Muscle layer of colon (tissue), 2 donors: ENCODE results near the gene L3HYPDH.

Experiments
- H3K27ac ChIP-seq: one replicate; pipeline ENCODE4 v1.7.0; 2013; ENCODE audit warnings: low read depth, mild to moderate bottlenecking, low read length, moderate library complexity
- H3K27me3 ChIP-seq, 2 donors: one replicate each; pipeline ENCODE4 v1.7.0; 2013; ENCODE audit warnings: low read length in 2 of 2, mild to moderate bottlenecking in 2 of 2; ENCODE audit not compliant: insufficient read depth in 2 of 2, control insufficient read depth in 1 of 2
- H3K36me3 ChIP-seq: one replicate; pipeline ENCODE4 v1.7.0; 2013; ENCODE audit warnings: mild to moderate bottlenecking, low read length; ENCODE audit not compliant: insufficient read depth
- H3K4me1 ChIP-seq: one replicate; pipeline ENCODE4 v1.7.0; 2013; ENCODE audit warnings: mild to moderate bottlenecking, low read length; ENCODE audit not compliant: insufficient read depth
- H3K4me3 ChIP-seq, 2 donors: one replicate each; pipeline ENCODE4 v1.7.0; 2013; ENCODE audit warnings: low read length in 2 of 2, low read depth in 1 of 2, mild to moderate bottlenecking in 1 of 2, moderate library complexity in 1 of 2
- H3K9ac ChIP-seq: one replicate; pipeline ENCODE4 v1.7.0; 2013; ENCODE audit warnings: low read length
- H3K9me3 ChIP-seq: one replicate; pipeline ENCODE4 v1.7.0; 2013; ENCODE audit warnings: mild to moderate bottlenecking, low read length
- donor health status: abdominal sarcoma.
- donor health status: Adenocarcinoma of cecum.

L3HYPDH gene

DNA sequence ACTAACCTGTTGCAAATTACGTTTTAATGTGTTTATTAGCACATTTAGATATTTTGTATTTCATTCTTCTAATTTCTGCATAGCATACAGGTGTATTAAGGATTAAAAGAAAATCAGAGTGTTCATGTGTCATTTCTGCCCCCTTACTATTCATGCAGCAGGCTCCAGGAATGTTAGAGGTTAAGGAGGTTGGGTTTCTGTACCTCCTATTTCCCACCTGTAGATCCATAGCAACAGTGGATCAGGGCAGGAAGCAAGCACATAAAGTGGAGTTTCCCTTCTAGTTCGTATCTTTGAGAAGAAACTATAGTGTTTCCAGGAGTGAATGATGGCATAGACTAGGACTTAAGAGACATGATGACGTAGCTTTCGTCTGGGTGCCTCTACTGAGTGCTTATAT, 19.0 kb upstream of the L3HYPDH start:
- no peaks in the 10 kb centered on the region for H3K4me1 ChIP-seq
- no peaks in the 10 kb centered on the region for H3K9me3 ChIP-seq
- H3K27ac ChIP-seq: no peak overlapping the region
- no peak overlapping the region for H3K4me3 ChIP-seq
- no peaks in the 10 kb centered on the region for H3K27me3 ChIP-seq
- peaks cover 10% of the 10 kb centered on the region for H3K36me3 ChIP-seq
- no peak overlapping the region for H3K9ac ChIP-seq

DNA sequence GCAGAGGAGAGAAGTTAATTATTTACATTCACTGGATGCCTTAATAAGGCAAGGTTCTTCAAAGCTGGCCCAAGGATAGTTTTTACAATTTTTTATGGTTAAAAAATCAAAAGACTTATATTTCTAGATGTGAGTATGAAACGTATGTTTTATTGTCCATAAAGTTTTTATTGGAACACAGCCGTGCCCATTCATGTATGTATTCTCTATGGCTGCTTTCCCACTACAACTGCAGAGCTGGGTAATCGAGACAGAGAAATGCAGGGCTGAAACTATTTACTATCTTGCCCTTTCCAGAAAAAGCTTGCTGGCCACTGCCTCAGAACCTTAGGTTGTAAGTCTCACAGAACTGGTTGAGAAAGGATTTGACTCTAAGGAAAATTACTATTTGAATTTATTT, 16.5 kb upstream of the L3HYPDH start:
- Histone ChIP-seq H3K27ac (no peak overlapping the region), H3K36me3 (peaks cover 19% of the 10 kb centered on the region), H3K27me3 (no peaks in the 10 kb centered on the region), H3K4me3 (no peak overlapping the region), H3K9ac (no peak overlapping the region), H3K9me3 (no peaks in the 10 kb centered on the region), H3K4me1 (no peaks in the 10 kb centered on the region)

DNA sequence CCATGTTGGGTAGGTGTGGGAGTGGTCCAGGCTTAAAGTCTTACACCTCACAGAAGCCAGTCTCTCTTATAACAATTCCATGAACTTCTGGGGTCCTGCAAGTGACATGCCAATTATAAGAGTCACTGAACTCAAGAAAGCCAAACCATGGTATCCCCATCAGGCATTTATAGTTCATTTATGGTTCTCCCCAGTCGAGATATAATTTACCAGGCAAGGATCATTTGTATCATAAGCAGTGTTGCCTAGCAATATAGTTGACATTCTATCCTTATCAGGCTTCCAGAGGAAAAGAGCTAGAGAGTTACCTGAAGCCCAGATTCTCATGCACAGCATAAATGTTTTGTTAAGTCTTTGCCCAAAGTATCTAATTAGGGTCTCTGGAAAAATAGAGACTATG, 8.2 kb upstream of the L3HYPDH start:
- Histone ChIP-seq H3K4me3 (no peak overlapping the region), H3K36me3 (peaks cover 53% of the 10 kb centered on the region), H3K9me3 (no peaks in the 10 kb centered on the region), H3K9ac (no peak overlapping the region), H3K27me3 (no peaks in the 10 kb centered on the region), H3K4me1 (no peaks in the 10 kb centered on the region), H3K27ac (no peak overlapping the region)

DNA sequence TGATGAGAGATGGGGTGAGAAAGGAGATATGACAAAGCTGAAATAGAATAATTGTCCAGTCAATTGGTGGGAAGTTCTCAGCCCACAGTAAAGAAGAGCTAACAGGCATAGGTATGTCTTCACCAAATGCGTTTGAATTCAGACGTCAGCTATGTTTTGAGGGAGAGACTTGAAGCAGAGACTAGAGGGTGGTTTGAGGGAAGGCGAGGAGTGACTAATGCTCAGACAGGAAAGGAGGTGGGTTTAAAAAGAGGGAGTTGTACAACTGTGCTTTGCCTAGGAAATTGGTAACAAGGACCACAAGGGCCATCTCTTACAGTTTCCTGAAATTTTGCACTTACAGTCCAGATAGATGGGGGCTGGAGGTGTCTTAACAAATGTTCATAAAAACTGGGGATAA, 6.5 kb upstream of the L3HYPDH start:
- peaks cover 49% of the 10 kb centered on the region for H3K36me3 ChIP-seq
- no peak overlapping the region for H3K9ac ChIP-seq
- peaks cover 4% of the 10 kb centered on the region for H3K4me1 ChIP-seq
- no peak overlapping the region for H3K4me3 ChIP-seq
- no peak overlapping the region for H3K27ac ChIP-seq
- H3K27me3 ChIP-seq: no peaks in the 10 kb centered on the region
- H3K9me3 ChIP-seq: no peaks in the 10 kb centered on the region

DNA sequence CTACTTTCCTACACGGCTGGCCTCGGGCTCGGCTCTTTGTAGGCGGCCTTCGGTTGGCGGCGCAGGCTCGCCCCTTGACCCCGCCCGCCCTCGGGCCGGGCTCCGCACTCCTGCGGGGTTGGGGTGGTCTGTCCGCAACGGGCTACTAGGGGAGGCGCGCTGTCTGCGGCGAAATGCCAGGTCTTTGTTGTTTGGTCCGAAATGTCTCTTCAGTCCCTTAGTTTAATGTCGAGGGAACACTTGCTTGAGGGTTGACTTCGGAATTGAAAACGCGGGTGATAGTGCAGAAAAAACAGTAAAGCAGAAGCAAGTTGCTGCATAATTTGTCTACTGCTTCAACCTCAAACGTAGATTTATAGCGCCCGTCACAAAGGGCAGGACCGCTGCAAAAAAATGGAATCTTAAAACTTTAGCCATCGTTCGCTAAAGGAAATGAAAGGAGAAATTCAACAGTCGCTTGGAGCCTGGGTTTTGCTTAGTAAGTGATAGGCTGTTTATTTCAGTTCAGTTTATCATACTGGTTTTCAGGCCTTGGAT, 499 bp upstream of the L3HYPDH start:
- Histone ChIP-seq H3K27me3 (no peaks in the 10 kb centered on the region), H3K4me1 (peaks cover 44% of the 10 kb centered on the region), H3K27ac (peak overlapping the region; percentile 85), H3K4me3 (peak overlapping the region; percentile 85 to 96), H3K9me3 (no peaks in the 10 kb centered on the region), H3K9ac (peak overlapping the region; percentile 76), H3K36me3 (peaks cover 12% of the 10 kb centered on the region)

DNA sequence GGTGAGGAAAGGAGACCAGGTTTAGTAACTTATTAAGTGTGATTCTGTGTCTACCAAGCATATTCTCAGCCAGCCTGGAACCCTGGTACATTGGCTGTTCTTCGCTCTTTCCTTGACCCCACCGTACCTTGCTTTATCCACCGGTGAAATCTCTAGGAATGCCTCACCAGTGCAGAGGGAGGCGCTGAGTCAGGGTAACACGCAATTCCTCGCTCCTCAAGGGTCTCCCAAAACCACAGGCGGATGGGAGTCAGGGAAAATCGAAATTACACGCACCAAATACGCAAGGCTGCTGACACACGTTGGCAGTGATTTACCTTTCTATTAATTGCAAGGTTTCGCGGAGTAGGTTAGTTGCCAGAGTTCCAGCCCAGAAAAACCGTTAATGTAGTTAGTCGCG, 845 bp downstream of the L3HYPDH start:
- Histone ChIP-seq H3K9me3 (no peaks in the 10 kb centered on the region), H3K27me3 (no peaks in the 10 kb centered on the region), H3K36me3 (no peaks in the 10 kb centered on the region), H3K27ac (peak overlapping the region; percentile 85), H3K9ac (peak overlapping the region; percentile 36), H3K4me1 (peaks cover 44% of the 10 kb centered on the region), H3K4me3 (peak overlapping the region; percentile 85 to 96)

DNA sequence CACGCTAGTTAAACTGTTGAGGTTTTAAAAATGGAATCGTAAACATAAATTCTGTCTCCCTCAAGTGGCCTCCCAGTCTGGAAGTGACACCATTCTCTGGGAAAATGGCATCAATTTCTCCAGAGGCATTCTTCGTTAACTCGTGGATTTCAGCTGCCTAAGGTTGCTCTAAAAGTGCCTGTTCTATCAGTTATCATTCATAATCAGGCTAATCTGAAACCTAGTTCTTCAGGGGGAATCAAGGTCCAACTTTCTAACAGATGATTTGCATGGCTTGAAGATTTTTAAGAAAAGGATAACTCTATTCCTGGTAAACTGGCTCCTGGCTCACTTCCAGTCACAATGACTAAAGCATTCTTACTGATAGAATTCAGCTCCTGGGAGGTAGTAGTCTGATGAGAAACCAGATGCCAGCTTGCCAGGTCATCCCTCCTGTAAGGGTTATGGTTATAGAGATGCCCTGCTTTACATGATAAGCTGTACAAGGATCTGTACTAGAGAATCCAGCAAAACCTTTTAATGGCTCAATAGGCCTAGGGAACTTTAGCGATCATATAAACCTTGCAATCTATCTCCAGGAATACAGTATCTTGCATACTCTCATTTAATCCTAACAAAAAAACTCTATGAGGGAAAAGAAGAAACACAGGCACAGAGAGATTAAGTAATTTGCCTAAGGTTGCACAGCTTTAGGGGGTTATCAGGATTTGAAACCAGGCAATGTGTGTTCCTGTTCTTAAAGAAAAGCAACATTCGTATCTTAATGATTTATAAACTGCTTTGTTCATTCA, 1.5 kb downstream of the L3HYPDH start:
- H3K27me3 ChIP-seq: no peaks in the 10 kb centered on the region
- peak overlapping the region; percentile 85 for H3K27ac ChIP-seq
- H3K4me3 ChIP-seq: peak overlapping the region; percentile 85 to 96
- H3K4me1 ChIP-seq: peaks cover 44% of the 10 kb centered on the region
- no peaks in the 10 kb centered on the region for H3K36me3 ChIP-seq
- H3K9me3 ChIP-seq: no peaks in the 10 kb centered on the region
- peak overlapping the region; percentile 36 for H3K9ac ChIP-seq

DNA sequence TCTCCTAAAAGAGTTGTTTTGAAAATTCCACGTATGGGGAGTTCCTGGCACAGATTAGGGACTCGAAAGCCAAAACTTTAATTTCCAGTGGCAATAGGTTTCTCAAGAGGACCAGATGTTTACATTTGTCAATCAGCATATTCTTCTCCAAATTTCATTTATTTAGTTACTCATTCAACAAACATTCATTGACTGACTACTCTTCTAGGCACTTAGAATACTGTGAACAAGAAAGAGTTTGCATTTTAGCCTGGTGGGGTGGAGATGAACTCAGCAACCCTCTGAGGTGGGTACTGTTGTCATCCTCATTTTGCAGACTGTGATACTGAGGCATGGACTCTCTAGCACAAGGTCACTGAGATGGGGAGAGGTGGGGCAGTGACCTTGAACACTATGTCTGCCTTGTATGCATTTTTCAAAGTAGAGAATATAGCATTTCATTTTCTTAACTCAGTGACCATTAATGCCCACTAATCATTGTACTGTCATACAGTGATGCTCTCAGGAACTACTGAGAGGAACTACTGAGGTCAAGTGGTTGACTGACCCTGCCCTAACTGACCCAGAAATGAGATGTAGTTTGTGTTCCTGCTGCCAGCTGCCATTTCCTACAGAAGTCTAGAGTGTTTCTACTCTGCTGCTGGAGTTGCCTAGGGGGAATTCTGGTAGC, 2.2 kb downstream of the L3HYPDH start:
- Histone ChIP-seq H3K36me3 (no peaks in the 10 kb centered on the region), H3K4me1 (peaks cover 44% of the 10 kb centered on the region), H3K27me3 (no peaks in the 10 kb centered on the region), H3K9ac (peak overlapping the region; percentile 36), H3K27ac (peak overlapping the region; percentile 85), H3K9me3 (no peaks in the 10 kb centered on the region), H3K4me3 (peak overlapping the region in 1 of 2 donors; percentile 85)

DNA sequence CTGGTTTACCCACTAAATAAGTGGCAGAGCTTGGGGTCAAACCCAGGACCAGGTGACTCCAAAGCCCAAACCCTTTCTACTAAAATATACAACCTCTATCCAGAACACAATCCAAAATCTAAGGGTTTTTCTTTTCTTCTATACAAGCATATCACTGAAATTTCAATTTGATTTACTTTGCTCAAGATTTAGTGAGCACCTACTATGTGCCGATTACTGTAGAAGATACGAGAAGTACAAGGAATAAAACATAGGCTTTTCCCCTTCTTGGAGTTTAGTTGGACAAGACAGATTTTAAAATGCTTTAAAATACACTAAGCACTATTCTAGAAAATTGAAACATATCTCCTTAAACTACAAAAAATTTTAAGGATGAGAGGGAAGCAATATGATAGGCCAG, 2.8 kb downstream of the L3HYPDH start:
- H3K27me3 ChIP-seq: no peaks in the 10 kb centered on the region
- no peak overlapping the region for H3K9ac ChIP-seq
- no peak overlapping the region for H3K27ac ChIP-seq
- no peaks in the 10 kb centered on the region for H3K36me3 ChIP-seq
- H3K4me3 ChIP-seq: no peak overlapping the region
- peaks cover 44% of the 10 kb centered on the region for H3K4me1 ChIP-seq
- no peaks in the 10 kb centered on the region for H3K9me3 ChIP-seq

DNA sequence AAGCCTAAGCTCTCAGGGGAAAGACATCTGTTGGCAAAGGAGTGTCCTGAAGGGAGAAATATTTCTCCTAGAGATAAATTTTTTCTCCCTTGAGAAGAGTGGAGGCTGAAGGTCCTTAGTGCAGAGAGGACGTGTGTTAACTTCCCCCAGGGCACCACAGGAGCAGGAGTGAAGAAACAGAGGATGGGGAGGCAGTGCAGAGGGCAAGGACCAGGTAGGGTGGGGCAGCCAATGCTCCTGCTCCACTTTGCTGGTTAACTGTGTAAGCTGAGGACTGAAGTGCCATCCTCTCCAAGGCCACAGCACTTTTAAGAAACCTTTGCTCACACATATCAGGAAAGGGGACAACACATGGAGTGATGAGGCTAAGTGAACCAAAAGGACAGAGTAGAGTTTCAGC, 4.0 kb downstream of the L3HYPDH start:
- no peak overlapping the region for H3K4me3 ChIP-seq
- no peak overlapping the region for H3K27ac ChIP-seq
- H3K36me3 ChIP-seq: peaks cover 6% of the 10 kb centered on the region
- peaks cover 35% of the 10 kb centered on the region for H3K4me1 ChIP-seq
- H3K9ac ChIP-seq: no peak overlapping the region
- H3K27me3 ChIP-seq: no peaks in the 10 kb centered on the region
- no peaks in the 10 kb centered on the region for H3K9me3 ChIP-seq

DNA sequence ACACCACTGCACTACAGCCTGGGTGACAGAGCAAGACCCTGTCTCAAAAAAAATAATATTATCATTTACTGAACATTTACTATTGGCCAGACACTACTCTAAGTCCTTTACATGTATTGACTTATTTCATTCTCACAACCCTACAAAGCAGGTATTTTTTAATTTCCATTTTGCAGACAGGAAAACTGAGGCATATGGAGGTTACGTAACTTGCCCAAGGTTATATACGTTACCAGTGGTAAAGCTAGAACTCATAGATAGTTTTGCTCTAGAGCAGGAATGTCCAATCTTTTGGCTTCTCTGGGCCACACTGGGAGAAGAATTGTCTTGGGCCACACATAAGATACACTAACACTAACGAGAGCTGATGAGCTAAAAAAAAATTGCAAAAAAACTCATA, 5.7 kb downstream of the L3HYPDH start:
- H3K4me3 ChIP-seq: no peak overlapping the region
- H3K27me3 ChIP-seq: no peaks in the 10 kb centered on the region
- peaks cover 43% of the 10 kb centered on the region for H3K4me1 ChIP-seq
- H3K36me3 ChIP-seq: peaks cover 15% of the 10 kb centered on the region
- H3K9ac ChIP-seq: no peak overlapping the region
- H3K27ac ChIP-seq: no peak overlapping the region
- H3K9me3 ChIP-seq: no peaks in the 10 kb centered on the region
